ENCODE data around the gene RNLS.

RNLS gene

DNA sequence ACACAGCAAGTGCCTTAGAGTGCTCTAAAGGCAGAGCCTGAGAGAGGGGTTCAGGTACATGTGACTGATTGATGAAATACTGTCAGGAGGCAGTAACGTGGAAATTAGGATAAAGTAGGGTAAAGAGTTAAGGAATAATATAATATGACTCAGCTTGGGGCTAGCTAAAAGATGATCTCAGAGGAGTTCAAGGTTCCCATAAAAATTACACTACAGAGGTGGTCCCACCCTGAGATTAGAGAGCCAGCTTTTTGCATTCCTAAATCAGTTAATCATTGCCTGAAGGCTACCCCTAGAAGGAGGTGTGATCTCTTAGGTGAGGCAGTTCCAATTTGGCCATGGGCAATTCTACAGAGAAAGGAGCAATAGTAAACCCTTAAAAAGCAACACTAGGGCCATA, 9.3 kb upstream of the RNLS start:
- no peaks in the 10 kb centered on the region for H3K4me1 Mint-ChIP-seq
- no peaks in the 10 kb centered on the region for H3K9me3 Mint-ChIP-seq
- no peaks in the 10 kb centered on the region for H3K27me3 Mint-ChIP-seq (ENCODE audit: low read depth)
- TF ChIP-seq, protein P1, sequence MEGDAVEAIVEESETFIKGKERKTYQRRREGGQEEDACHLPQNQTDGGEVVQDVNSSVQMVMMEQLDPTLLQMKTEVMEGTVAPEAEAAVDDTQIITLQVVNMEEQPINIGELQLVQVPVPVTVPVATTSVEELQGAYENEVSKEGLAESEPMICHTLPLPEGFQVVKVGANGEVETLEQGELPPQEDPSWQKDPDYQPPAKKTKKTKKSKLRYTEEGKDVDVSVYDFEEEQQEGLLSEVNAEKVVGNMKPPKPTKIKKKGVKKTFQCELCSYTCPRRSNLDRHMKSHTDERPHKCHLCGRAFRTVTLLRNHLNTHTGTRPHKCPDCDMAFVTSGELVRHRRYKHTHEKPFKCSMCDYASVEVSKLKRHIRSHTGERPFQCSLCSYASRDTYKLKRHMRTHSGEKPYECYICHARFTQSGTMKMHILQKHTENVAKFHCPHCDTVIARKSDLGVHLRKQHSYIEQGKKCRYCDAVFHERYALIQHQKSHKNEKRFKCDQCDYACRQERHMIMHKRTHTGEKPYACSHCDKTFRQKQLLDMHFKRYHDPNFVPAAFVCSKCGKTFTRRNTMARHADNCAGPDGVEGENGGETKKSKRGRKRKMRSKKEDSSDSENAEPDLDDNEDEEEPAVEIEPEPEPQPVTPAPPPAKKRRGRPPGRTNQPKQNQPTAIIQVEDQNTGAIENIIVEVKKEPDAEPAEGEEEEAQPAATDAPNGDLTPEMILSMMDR (IDR thresholded peaks at IDR 0.05; ENCODE audit: unreplicated experiment in 3 of 3), result no peak
- no peak overlapping the region for H3K27ac Mint-ChIP-seq
- no peaks in the 10 kb centered on the region for H3K36me3 Mint-ChIP-seq (ENCODE audit: low read depth)
- H3K4me3 Mint-ChIP-seq, result no peak overlapping the region

DNA sequence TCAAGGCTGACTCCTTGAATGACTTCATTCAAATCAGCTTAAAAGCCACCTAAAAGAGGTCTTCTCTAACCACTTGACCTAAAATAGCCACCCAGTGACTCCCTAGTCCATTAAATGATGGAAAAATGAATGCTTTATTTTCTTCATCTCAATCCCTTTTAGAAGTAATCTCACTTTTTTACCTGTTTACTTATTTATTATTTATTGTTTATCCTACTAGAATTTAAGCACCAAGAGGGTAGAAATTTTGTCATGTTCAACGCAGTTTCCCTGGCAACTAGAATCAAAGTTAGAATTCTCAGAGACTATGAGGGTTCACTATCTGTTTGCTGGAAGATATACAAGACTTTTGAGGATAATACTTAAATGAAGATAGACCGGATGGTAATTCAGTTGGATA, 3.3 kb upstream of the RNLS start, which contains the start of gene LIPJ:
TSS of gene LIPJ (plus strand) at position 301 of the 400 bp plus-strand sequence. CDS start 3,926 bp downstream, outside the sequence.
- Mint-ChIP-seq H3K36me3 (ENCODE audit: low read depth) (peaks cover 4% of the 10 kb centered on the region), H3K4me3 (peak within 1 kb of the TSS in 2 of 3 experiments; percentile 15 to 27), H3K9me3 (peaks cover 18% of the 10 kb centered on the region), H3K4me1 (peaks cover 4% of the 10 kb centered on the region), H3K27ac (no peak within 1 kb of the TSS), H3K27me3 (ENCODE audit: low read depth) (peaks cover 4% of the 10 kb centered on the region)
- TF ChIP-seq, protein P1 (IDR thresholded peaks at IDR 0.05; ENCODE audit: unreplicated experiment in 3 of 3), result no peak

DNA sequence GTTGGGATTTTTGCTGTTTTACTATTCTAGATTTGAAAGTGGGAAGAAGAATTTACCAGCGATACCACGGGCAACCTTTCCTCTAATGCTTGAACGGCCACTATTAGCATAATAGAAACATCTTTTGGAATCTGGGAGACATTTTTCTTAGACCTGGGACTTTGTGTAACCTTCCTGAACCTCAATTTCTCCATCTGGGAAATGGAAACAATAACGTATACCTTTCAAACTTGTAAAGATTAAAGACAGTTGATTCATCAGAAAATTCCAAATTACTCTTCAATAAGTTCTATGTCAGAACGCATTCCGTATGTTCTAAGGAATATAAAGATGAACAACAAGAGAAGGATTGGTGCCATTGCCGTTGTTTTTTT, 453 bp upstream of the RNLS start:
- H3K4me1 Mint-ChIP-seq, result peaks cover 4% of the 10 kb centered on the region
- peak overlapping the region; percentile 88 to 93 (median 89) for H3K4me3 Mint-ChIP-seq
- H3K9me3 Mint-ChIP-seq, result peaks cover 18% of the 10 kb centered on the region
- peaks cover 4% of the 10 kb centered on the region for H3K27me3 Mint-ChIP-seq (ENCODE audit: low read depth)
- TF ChIP-seq, protein P1 (IDR thresholded peaks at IDR 0.05; ENCODE audit: unreplicated experiment in 3 of 3), result no peak
- H3K27ac Mint-ChIP-seq, result peak overlapping the region; percentile 84 to 94 (median 92)
- H3K36me3 Mint-ChIP-seq (ENCODE audit: low read depth), result peaks cover 4% of the 10 kb centered on the region

DNA sequence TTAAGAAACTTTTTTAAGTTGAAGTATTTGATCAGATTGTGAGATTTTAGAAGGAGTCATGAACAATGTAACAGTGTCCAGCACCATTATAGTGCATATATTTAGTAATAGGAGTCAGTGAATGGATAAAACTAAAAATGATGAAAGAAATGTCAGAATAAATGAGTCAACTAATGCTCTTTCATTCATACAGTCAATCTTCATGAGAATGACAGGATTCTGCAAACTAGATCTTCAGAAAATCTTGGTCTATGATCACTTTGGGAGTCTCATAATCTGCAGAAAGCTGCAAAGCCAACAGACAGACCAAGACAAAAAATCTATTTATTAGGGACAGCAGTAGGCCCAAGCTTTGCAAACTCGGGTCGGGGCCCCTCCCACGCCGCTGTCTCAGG, 710 bp downstream of the RNLS start:
- Mint-ChIP-seq H3K4me3 (peak overlapping the region; percentile 88 to 93 (median 89)), H3K9me3 (peaks cover 18% of the 10 kb centered on the region), H3K36me3 (ENCODE audit: low read depth) (peaks cover 4% of the 10 kb centered on the region)

DNA sequence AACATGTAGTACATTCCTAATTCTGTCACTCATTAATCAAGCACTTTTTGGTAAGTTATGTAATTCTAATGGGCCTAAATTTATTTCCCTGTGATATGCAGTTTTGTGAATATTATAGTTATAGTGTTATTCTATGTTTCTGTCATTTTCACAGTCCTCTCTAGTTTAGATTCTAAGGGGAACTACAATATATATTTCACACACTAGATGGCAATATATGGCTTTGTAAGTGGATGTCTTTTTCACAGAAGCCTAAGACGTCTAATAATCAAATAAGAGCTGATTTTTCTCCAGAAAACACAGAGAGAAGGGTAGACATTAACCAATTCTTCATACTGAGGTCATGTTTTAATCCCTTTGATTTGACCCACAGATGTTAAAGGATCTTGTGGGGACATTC, 18.0 kb downstream of the RNLS start:
- TF ChIP-seq, protein P1 (IDR thresholded peaks at IDR 0.05; ENCODE audit: unreplicated experiment in 3 of 3), result peak; percentile 49 to 65 (median 60)
- H3K27ac Mint-ChIP-seq, result peak overlapping the region in 1 of 3 experiments; percentile 67
- H3K9me3 Mint-ChIP-seq, result no peaks in the 10 kb centered on the region
- H3K27me3 Mint-ChIP-seq (ENCODE audit: low read depth), result no peaks in the 10 kb centered on the region
- peaks cover 4% of the 10 kb centered on the region for H3K4me1 Mint-ChIP-seq
- H3K4me3 Mint-ChIP-seq, result no peak overlapping the region
- no peaks in the 10 kb centered on the region for H3K36me3 Mint-ChIP-seq (ENCODE audit: low read depth)

More for the DNA sequence above, 710 bp downstream of the RNLS start:
- peak overlapping the region; percentile 59 to 84 (median 62) for H3K27ac Mint-ChIP-seq
- H3K27me3 Mint-ChIP-seq (ENCODE audit: low read depth), result peaks cover 4% of the 10 kb centered on the region
- peaks cover 4% of the 10 kb centered on the region for H3K4me1 Mint-ChIP-seq
- TF ChIP-seq, protein P1 (IDR thresholded peaks at IDR 0.05; ENCODE audit: unreplicated experiment in 3 of 3), result no peak

DNA sequence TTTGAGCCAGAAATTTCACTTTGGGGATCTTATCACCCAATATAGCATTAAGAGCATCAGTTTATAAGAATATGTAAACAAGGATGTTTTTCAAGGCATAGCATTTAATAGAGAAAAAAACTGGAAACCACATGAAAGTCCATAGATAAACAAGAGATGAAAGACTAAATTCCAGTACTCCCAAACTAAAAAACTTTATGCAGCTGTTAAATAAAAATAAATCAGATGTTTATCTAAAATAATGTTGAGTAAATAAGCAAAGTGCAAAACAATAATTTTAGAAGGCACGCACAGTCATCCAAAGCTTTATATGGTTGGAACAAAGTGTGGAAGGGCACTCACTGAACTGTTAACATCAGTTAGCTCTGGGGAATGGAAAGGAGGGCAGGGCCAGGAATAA, 21.0 kb downstream of the RNLS start:
- no peak overlapping the region for H3K27ac Mint-ChIP-seq
- H3K36me3 Mint-ChIP-seq (ENCODE audit: low read depth), result no peaks in the 10 kb centered on the region
- H3K27me3 Mint-ChIP-seq (ENCODE audit: low read depth), result no peaks in the 10 kb centered on the region
- H3K4me1 Mint-ChIP-seq, result peaks cover 4% of the 10 kb centered on the region
- TF ChIP-seq, protein P1 (IDR thresholded peaks at IDR 0.05; ENCODE audit: unreplicated experiment in 3 of 3), result no peak
- no peaks in the 10 kb centered on the region for H3K9me3 Mint-ChIP-seq
- H3K4me3 Mint-ChIP-seq, result no peak overlapping the region

All from nephron (organoid).